Mucosa of stomach (tissue), 1 donor: ENCODE measurements around the gene SF3B5.

Experiments used
- H3K27me3 ChIP-seq: one replicate; pipeline ENCODE4 v1.7.0; 2013; ENCODE audit warnings: mild to moderate bottlenecking, low read length; ENCODE audit not compliant: control insufficient read depth, insufficient read depth
- H3K36me3 ChIP-seq: one replicate; pipeline ENCODE4 v1.7.0; 2013; ENCODE audit warnings: low read length; ENCODE audit not compliant: control insufficient read depth, insufficient read depth
- H3K4me1 ChIP-seq: one replicate; pipeline ENCODE4 v1.7.0; 2013; ENCODE audit warnings: mild to moderate bottlenecking, low read length; ENCODE audit not compliant: control insufficient read depth, insufficient read depth
- H3K4me3 ChIP-seq: one replicate; pipeline ENCODE4 v1.7.0; 2013; ENCODE audit warnings: low read length
- H3K9ac ChIP-seq: one replicate; pipeline ENCODE4 v1.7.0; 2013; ENCODE audit warnings: mild to moderate bottlenecking, low read length, moderate library complexity
- H3K9me3 ChIP-seq: one replicate; pipeline ENCODE4 v1.7.0; 2013; ENCODE audit warnings: mild to moderate bottlenecking, low read length, moderate library complexity; ENCODE audit not compliant: control insufficient read depth
- donor health status: Pancreatic carcinoma.

The SF3B5 gene

GRCh38 chr6:144073024-144073423, 22.3 kb downstream of the SF3B5 start:
- no peaks in the 10 kb centered on the region for H3K36me3 ChIP-seq
- no peaks in the 10 kb centered on the region for H3K4me1 ChIP-seq
- no peak overlapping the region for H3K4me3 ChIP-seq
- no peak overlapping the region for H3K9ac ChIP-seq
- H3K27me3 ChIP-seq: no peaks in the 10 kb centered on the region
- H3K9me3 ChIP-seq: no peaks in the 10 kb centered on the region

- Histone ChIP-seq H3K4me3 (no peak overlapping the region), H3K27me3 (peaks cover 9% of the 10 kb centered on the region), H3K9ac (no peak overlapping the region), H3K36me3 (no peaks in the 10 kb centered on the region), H3K9me3 (no peaks in the 10 kb centered on the region), H3K4me1 (no peaks in the 10 kb centered on the region)
Observed at GRCh38 chr6:144069506-144069905, 25.9 kb downstream of the SF3B5 start.

GRCh38 chr6:144068794-144069193, 26.6 kb downstream of the SF3B5 start:
- Histone ChIP-seq H3K36me3 (no peaks in the 10 kb centered on the region), H3K4me3 (no peak overlapping the region), H3K4me1 (no peaks in the 10 kb centered on the region), H3K27me3 (peaks cover 11% of the 10 kb centered on the region), H3K9ac (no peak overlapping the region), H3K9me3 (no peaks in the 10 kb centered on the region)

- Histone ChIP-seq H3K27me3 (peaks cover 20% of the 10 kb centered on the region), H3K9me3 (no peaks in the 10 kb centered on the region), H3K9ac (no peak overlapping the region)
Observed at GRCh38 chr6:144066741-144067484, 28.5 kb downstream of the SF3B5 start.

GRCh38 chr6:144066255-144066654, 29.1 kb downstream of the SF3B5 start:
- no peaks in the 10 kb centered on the region for H3K9me3 ChIP-seq
- H3K36me3 ChIP-seq: no peaks in the 10 kb centered on the region
- peaks cover 20% of the 10 kb centered on the region for H3K27me3 ChIP-seq
- no peak overlapping the region for H3K9ac ChIP-seq
- H3K4me3 ChIP-seq: no peak overlapping the region
- H3K4me1 ChIP-seq: peaks cover 8% of the 10 kb centered on the region

More at GRCh38 chr6:144066741-144067484, 28.5 kb downstream of the SF3B5 start:
- Histone ChIP-seq H3K36me3 (no peaks in the 10 kb centered on the region), H3K4me1 (peaks cover 8% of the 10 kb centered on the region), H3K4me3 (no peak overlapping the region)

- Histone ChIP-seq H3K9ac (peak overlapping the region; percentile 78), H3K27me3 (peaks cover 20% of the 10 kb centered on the region), H3K36me3 (no peaks in the 10 kb centered on the region), H3K9me3 (no peaks in the 10 kb centered on the region), H3K4me1 (peaks cover 8% of the 10 kb centered on the region), H3K4me3 (peak overlapping the region; percentile 49)
Observed at GRCh38 chr6:144065213-144065660, 30.1 kb downstream of the SF3B5 start.

GRCh38 chr6:144064402-144065212, 30.8 kb downstream of the SF3B5 start:
- Histone ChIP-seq H3K9ac (peak overlapping the region; percentile 78), H3K9me3 (no peaks in the 10 kb centered on the region), H3K36me3 (no peaks in the 10 kb centered on the region), H3K4me3 (peak overlapping the region; percentile 49), H3K4me1 (peaks cover 8% of the 10 kb centered on the region), H3K27me3 (peaks cover 20% of the 10 kb centered on the region)

- Histone ChIP-seq H3K36me3 (no peaks in the 10 kb centered on the region), H3K9ac (peak overlapping the region; percentile 78), H3K4me1 (peaks cover 8% of the 10 kb centered on the region), H3K27me3 (peaks cover 20% of the 10 kb centered on the region), H3K9me3 (no peaks in the 10 kb centered on the region), H3K4me3 (peak overlapping the region; percentile 49)
Observed at GRCh38 chr6:144063744-144064401, 31.5 kb downstream of the SF3B5 start.

- Histone ChIP-seq H3K4me1 (peaks cover 8% of the 10 kb centered on the region), H3K36me3 (no peaks in the 10 kb centered on the region), H3K4me3 (peak overlapping the region; percentile 49), H3K27me3 (peaks cover 20% of the 10 kb centered on the region), H3K9ac (peak overlapping the region; percentile 78), H3K9me3 (no peaks in the 10 kb centered on the region)
Observed at GRCh38 chr6:144063246-144063743, 32.1 kb downstream of the SF3B5 start.

- peaks cover 20% of the 10 kb centered on the region for H3K27me3 ChIP-seq
- no peaks in the 10 kb centered on the region for H3K9me3 ChIP-seq
- H3K36me3 ChIP-seq: no peaks in the 10 kb centered on the region
- H3K4me3 ChIP-seq: no peak overlapping the region
- H3K9ac ChIP-seq: peak overlapping the region; percentile 78
- H3K4me1 ChIP-seq: peaks cover 8% of the 10 kb centered on the region
Observed at GRCh38 chr6:144062786-144063185, 32.6 kb downstream of the SF3B5 start.

GRCh38 chr6:144059139-144059538, 36.2 kb downstream of the SF3B5 start:
- H3K9ac ChIP-seq: no peak overlapping the region
- H3K4me1 ChIP-seq: peaks cover 8% of the 10 kb centered on the region
- H3K9me3 ChIP-seq: no peaks in the 10 kb centered on the region
- no peak overlapping the region for H3K4me3 ChIP-seq
- H3K27me3 ChIP-seq: peaks cover 9% of the 10 kb centered on the region
- H3K36me3 ChIP-seq: no peaks in the 10 kb centered on the region
